ENCODE data around the gene LTB.

LTB gene

GRCh38 chr6:31582230-31582643 is at the start of gene LTB:
LTB (minus strand) TSS chr6:31582424; CDS start chr6:31582417, 7 bp downstream.
- DNase-seq = no peak

DNA sequence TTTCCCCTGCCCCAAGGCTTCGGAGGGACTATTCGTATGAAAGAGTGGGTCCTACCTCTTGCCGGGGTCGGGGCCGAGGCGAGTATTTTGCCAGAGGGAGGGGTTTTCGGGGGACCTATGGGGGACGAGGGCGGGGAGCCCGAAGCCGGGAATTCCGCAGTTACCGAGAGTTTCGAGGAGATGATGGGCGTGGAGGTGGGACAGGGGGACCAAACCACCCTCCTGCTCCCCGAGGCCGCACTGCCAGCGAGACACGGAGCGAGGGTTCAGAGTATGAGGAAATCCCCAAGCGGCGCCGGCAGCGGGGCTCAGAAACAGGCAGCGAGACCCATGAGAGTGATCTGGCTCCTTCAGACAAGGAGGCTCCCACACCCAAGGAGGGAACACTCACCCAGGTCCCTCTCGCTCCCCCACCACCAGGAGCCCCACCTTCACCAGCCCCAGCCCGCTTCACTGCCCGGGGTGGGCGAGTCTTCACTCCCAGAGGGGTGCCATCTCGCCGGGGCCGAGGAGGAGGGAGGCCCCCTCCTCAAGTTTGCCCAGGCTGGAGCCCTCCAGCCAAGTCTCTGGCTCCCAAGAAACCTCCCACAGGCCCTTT is 49.6 kb upstream of the LTB start:
- no peak for DNase-seq

DNA sequence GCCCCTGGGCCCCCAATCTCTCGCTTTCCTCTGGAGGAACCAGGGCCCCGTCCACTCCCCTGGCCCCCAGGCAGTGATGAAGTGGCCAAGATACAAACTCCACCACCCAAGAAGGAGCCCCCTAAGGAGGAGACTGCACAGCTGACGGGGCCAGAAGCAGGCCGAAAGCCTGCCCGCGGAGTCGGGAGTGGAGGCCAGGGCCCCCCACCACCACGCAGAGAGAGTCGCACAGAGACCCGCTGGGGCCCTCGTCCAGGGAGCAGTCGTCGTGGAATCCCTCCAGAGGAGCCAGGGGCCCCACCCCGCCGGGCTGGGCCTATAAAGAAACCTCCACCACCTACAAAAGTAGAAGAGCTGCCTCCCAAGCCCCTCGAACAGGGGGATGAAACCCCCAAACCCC is 49.0 kb upstream of the LTB start:
- no peak for DNase-seq

DNA sequence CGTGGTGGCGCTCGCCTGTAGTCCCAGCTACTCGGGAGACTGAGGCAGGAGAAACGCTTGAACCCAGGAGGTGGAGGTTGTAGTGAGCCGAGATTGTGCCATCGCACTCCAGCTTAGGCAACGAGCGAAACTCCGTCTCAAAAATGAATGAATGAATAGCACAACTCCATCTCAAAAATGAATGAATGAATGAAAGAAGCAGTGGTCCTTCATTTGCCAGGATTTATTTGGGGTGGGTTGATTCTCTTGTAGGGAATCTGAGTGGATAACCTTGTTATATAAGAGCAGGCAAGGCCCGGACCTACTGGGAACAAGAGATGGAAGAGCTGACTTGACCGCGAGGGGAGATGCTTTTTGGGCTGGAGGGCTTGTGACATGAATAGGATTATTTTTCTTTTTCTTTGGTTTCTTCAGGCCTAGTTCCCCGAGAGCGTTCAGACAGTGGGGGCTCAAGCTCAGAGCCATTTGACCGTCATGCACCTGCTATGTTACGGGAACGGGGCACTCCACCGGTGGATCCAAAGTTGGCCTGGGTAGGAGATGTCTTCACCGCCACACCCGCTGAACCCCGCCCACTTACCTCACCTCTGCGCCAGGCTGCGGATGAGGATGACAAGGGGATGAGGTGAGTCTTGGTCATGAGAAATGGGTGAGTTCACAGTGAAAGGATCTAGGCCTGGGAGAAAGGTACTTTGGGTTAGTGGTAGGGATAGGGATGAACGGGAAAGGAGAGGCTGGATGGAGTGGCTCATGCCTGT is 48.1 kb upstream of the LTB start:
- DNase-seq = no peak

GRCh38 chr6:31629014-31629413 is 46.8 kb upstream of the LTB start:
- no peak for DNase-seq

- DNase-seq = no peak
Measured at GRCh38 chr6:31627690-31628287, 45.6 kb upstream of the LTB start.

GRCh38 chr6:31626952-31627351 is 44.7 kb upstream of the LTB start:
- no peak for DNase-seq

- DNase-seq = no peak
Measured at GRCh38 chr6:31624070-31624469, 41.8 kb upstream of the LTB start.

DNA sequence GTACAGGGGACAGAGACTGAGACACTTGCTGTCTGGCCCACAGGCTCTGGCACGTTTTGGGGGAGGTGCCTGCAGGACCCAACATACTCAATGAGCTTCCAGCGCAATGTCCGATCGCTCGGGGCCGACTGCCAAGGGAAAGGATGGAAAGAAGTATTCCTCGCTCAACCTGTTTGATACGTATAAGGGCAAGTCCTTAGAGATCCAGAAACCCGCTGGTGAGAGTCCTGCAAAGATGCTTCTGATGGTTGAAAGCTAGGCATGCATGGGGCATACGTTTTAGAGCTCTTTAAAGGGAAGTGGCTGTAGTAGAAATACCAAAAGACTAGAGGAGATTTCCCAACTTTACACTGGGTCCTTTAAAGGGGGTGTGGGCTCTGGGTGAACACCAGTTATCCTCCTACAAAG is 40.5 kb upstream of the LTB start:
- DNase-seq = no peak

GRCh38 chr6:31621991-31622390 is 39.8 kb upstream of the LTB start:
- DNase-seq = no peak

DNA sequence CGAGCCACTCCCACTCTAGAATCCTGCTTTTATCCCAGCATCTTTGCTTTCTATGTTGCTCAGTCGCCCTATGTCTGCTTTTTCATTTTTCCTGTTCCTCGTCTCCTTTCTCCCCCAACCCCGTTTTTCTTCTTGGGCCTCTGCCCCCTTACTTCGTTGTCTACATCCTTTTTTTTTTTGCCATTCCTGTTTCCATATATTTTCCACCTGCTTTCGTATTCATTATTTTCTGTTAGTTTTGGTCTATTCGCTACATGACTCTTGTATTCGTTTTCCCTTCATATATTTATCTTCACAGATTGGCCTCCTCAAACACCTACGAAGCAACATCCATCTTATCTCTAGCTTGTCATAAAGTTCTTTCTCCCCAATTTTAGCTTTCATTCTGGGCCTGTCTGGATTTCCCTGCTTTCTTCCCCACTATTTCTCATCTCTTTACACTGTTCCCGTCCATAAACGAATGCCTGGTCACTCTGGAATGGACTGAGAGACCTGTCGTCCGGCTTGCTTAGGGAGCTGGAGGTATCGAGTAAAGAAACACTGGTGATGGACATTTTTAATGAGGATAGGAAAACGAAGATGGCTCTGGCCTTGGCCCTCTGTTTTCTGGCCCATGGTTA is 39.2 kb upstream of the LTB start:
- DNase-seq = no peak

GRCh38 chr6:31620586-31621319 is 38.5 kb upstream of the LTB start, which contains the start of gene PRRC2A:
PRRC2A (plus strand) TSS chr6:31620715; CDS start chr6:31622790, 2,075 bp downstream.
- DNase-seq = peak; percentile 51

DNA sequence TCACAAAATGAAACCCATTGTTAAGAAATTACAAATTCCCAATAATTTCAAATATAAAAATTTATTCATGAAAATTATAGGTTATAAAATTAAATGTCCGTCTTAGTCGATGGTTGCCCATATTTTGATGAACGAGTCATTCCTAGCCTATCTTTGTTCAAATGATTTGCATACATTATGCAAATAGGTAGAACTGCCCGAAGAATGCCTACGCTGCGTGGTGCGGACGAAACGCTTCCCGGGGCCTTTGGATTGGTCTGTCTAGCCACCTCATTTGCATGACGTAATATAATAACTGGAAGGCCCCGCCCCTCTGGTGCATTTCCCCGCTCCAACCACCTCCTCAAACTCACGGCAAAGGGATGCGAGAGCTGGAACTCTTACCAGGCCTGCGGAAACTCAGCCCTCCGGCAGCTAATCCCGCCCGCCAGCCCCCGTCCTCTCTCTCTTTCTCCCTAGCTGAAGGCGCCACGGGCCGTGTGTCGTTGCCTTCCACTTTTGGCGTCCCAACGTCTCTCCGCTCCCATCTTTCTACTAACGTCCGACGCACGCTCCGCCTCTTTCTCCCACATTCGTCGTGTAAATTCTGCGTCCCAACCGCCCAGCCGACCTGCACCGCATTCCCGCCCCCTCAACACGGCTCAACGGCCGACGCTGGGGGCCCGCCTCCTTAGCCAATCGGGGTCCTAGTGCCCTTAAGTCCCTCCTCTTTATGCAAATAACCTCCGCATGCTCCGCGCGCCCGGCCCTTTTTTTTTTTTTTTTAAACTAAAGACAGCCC is 37.8 kb upstream of the LTB start:
- DNase-seq = peak; percentile 99

DNA sequence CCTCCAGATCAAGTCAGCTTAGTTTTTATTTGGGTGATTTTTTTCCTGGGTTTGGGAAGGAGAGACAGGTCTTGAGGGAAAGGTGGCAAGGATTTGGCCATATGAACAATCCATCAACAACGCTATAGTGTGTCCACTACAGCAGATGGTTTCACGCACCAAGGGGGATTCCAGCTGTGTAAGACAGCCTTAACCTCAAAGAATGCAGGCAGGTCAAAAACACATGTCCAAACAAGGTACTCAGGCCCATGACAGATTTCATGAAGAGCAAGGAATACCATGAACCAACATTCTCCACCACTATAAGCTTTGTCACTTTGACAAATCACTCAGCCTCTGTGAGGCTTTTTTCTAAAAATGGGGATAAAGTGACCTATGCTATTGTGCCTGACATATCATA is 34.8 kb upstream of the LTB start:
- DNase-seq = no peak

GRCh38 chr6:31615748-31616147 is 33.5 kb upstream of the LTB start:
- no peak for DNase-seq

- no peak for DNase-seq
Measured at GRCh38 chr6:31614684-31615578, 32.7 kb upstream of the LTB start, which contains the start of gene AIF1. AIF1 (plus strand) TSS chr6:31615234; CDS start chr6:31615330, 96 bp downstream.

- DNase-seq = no peak
Measured at GRCh38 chr6:31614075-31614619, 31.9 kb upstream of the LTB start.

- no peak for DNase-seq
Measured at GRCh38 chr6:31610968-31611367, 28.7 kb upstream of the LTB start.

DNA sequence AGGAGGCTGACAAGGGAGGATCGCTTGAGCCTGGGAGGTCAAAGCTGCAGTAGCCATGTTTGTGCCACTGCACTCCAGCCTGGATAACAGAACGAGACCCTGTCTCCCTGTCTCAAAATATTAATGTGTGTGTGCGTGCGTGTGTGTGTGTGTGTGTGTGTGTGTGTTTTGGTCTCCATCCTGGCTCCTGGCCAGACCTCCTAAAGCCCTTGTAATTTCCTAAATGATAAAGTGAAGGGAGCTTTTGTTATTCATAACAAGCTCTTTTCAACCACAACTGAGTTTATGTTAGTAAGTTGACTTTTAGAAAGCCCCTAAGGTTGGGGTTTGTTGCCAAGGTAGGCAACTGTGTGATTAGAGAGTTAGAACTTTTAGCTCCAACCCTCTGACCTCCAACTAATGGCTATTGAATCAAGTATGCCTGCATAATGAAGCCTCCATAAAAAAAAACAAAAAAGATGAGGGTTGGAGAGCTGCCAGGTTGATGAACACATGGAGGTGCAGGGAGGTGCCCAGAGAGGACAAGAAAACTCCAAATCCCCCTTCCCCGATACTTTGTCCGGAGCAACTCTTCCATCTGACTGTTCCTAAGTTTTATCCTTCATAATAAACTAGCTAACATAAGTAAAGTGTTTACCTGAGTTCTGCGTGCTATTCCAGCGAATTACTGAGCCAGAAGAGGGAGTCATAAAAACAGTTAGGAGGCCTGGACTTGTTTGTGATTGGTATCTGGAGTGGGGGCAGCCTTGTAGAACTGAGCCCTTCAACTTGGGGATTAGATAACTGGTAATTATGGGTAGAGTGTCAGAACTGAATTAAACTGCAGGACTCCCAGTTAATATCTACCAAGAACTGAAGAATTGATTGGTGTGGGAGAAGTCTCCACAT is 27.5 kb upstream of the LTB start:
- peak; percentile 22 for DNase-seq

- no peak for DNase-seq
Measured at GRCh38 chr6:31607317-31607716, 25.1 kb upstream of the LTB start.

Measured in DMS153 (cell line).